Activated naive CD8-positive, alpha-beta T cell treated with anti-CD3 and anti-CD28 coated beads, Interleukin-2, amount 10 ng/mL, durations not matched to agents 7 days and 5 days (primary cell): Measurements from ENCODE around the gene TMEM126B. TPM values are rescaled to one million over a fixed set of nuclear protein-coding genes. Genes with fewer than 3 reads are reported as not detected.
"Not testable (repeated sequence)": the region's sequence is repeated elsewhere in the genome, so short reads cannot be mapped to it uniquely, and the experiment has no call there.

Experiments used
- ATAC-seq: fragments of 150-1000 bp; cut with Tn5 transposase; one replicate; pipeline ENCODE4 v1.10.0; 2021; ENCODE audit warnings: low read depth, moderate library complexity
- POLR2A ChIA-PET: fragments of 350-600 bp; sonication (Branson Sonifier 250); formaldehyde crosslinking; loops from one replicate; lab custom pipeline; 2021; ENCODE audit warnings: antibody characterized with exemption; lab: Charles Lee
- DNase-seq: peaks from one replicate; pipeline ENCODE4 v3.0.0; 2021
- H3K27ac Mint-ChIP-seq: one replicate; pipeline ENCODE4 v1.8.0; 2022; ENCODE audit warnings: mild to moderate bottlenecking, mixed read lengths
- H3K27me3 Mint-ChIP-seq: one replicate; pipeline ENCODE4 v1.8.0; 2022; ENCODE audit warnings: mild to moderate bottlenecking, moderate library complexity, mixed read lengths
- H3K36me3 Mint-ChIP-seq: one replicate; pipeline ENCODE4 v1.8.0; 2021; ENCODE audit warnings: mild to moderate bottlenecking, mixed read lengths
- H3K4me1 Mint-ChIP-seq: one replicate; pipeline ENCODE4 v1.8.0; 2021; ENCODE audit warnings: mixed read lengths
- H3K4me3 Mint-ChIP-seq: one replicate; pipeline ENCODE4 v1.8.0; 2022; ENCODE audit warnings: mild to moderate bottlenecking, moderate library complexity, mixed read lengths
- H3K9me3 Mint-ChIP-seq: one replicate; pipeline ENCODE4 v1.8.0; 2021; ENCODE audit warnings: mixed read lengths
- total RNA-seq, 2 experiments: library from RNA; stranded (reverse); gene quantifications; one replicate each; pipeline ENCODE4 v1.2.3, GENCODE V29; 2021

The TMEM126B gene
- total RNA-seq, 2 experiments from 2014 or later, result 52.8 to 53.9 TPM

GRCh38 chr11:85656777-85657176 is 28.4 kb downstream of the TMEM126B start:
- no peak for DNase-seq
- Mint-ChIP-seq H3K27me3 (no peaks in the 10 kb centered on the region), H3K9me3 (no peaks in the 10 kb centered on the region), H3K4me3 (no peak overlapping the region), H3K27ac (no peak overlapping the region), H3K36me3 (peaks cover 26% of the 10 kb centered on the region), H3K4me1 (peaks cover 47% of the 10 kb centered on the region)
- POLR2A ChIA-PET, result interaction anchor here (2.0 to 2.9 kb wide), 2 partner anchors 9 to 29 kb away, joined by 8 to 11 read pairs; partner anchors contain the start of genes DLG2, TMEM126A and TMEM126B
- ATAC-seq, result no peak

DNA sequence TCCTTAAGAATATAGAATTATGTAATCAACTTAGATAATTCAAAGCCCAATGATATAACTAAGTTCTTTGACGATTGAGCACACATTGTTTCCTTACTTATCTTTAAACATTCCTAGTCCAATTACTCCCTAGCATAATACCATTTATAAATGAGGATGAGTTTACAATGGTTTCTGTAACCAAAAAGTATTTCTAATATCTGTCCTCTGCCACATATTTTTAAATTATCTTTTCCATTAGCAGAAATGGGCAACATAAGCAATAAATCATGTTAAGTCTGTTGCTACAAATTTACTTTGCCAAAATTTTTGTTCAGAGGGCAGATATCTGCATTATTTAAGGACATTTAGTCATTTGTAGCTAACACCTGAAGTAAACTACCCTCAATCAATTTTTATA is 29.8 kb downstream of the TMEM126B start:
- H3K36me3 Mint-ChIP-seq, result peaks cover 30% of the 10 kb centered on the region
- no peak for DNase-seq
- POLR2A ChIA-PET, result interaction anchor here (1.1 to 2.9 kb wide), 2 partner anchors 8 to 31 kb away, joined by 3 to 11 read pairs; partner anchors contain the start of genes DLG2 and TMEM126B
- H3K27ac Mint-ChIP-seq, result no peak overlapping the region
- no peak overlapping the region for H3K4me3 Mint-ChIP-seq
- no peak for ATAC-seq
- no peaks in the 10 kb centered on the region for H3K27me3 Mint-ChIP-seq
- no peaks in the 10 kb centered on the region for H3K9me3 Mint-ChIP-seq
- peaks cover 41% of the 10 kb centered on the region for H3K4me1 Mint-ChIP-seq

DNA sequence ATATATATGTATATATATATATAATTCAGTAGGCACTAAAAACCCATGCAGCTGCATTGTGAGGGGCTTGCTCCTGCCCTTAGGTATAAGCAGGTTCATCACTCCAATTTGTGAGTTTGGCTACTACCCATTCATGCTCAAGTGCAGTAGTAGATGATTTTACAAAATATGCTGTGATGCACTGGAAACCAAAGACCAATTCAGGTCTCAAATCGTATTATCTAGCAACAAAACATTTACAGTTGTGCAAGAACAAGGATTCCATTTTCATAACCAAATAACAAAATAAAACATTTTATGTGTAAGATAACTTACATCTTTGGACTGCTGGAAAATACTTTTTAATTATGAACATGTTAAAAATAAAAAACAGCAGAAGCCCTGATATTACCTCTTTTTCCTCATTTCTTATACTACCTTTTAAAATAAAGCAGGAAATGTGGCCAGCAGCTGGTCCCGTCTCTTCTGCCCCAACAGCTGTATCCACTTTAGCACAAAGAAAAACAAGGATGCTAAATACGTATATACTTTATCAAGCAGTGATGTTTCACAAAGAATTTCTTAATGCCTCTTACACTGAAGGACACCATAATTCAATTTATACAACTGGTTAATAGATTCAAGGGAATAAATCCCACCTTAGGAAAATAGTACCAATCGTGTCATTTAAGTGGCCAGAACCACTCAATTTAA is 33.7 kb downstream of the TMEM126B start:
- Mint-ChIP-seq H3K36me3 (peaks cover 36% of the 10 kb centered on the region), H3K27me3 (no peaks in the 10 kb centered on the region), H3K9me3 (no peaks in the 10 kb centered on the region), H3K4me1 (peaks cover 44% of the 10 kb centered on the region), H3K4me3 (peak overlapping the region; percentile 98), H3K27ac (no peak overlapping the region)
- ATAC-seq (no peak), DNase-seq (no peak)
- POLR2A ChIA-PET, result interaction anchor here (0.8 to 1.4 kb wide), 4 partner anchors 13 to 147 kb away, joined by 3 to 4 read pairs (median 4); partner anchors contain the start of gene TMEM126A

DNA sequence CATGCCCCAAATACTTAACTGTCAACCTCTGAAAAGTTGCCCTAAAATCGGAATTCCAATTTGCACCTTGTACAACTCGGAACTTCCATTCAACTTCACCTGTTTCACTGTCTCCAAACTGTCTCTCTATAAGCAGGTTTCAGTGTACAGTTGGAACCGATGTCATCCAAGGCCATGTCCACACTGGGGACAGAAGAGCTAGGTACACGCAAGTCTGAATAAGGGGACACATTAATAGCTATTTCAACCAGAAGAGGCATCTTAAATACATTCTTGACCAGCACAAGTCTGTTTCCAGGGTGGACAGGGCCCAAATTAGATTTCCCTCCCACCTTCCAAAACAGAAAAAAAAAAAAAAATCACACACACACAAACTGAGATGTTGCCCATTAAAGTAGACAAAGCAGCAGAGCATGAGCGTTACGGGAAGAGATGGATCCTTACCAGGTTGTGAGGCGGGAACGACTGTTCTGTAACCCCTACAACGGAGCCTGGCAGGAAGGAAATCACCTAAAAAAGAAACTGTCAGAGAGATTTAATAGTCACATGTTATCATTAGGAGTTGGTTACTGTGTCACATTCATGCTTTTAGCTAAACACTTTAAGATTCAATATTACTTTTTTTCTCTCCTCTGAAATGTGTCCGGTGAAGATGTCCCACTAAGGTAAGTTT is 34.8 kb downstream of the TMEM126B start:
- no peaks in the 10 kb centered on the region for H3K27me3 Mint-ChIP-seq
- H3K4me3 Mint-ChIP-seq, result peak overlapping the region; percentile 98
- peaks cover 40% of the 10 kb centered on the region for H3K4me1 Mint-ChIP-seq
- POLR2A ChIA-PET, result interaction anchor here (0.6 to 2.9 kb wide), 14 partner anchors 11 to 666 kb away, joined by 3 to 72 read pairs (median 6); partner anchors contain the start of genes CCDC83, DLG2, EED and PICALM
- DNase-seq (no peak), ATAC-seq (peak; percentile 16)
- H3K36me3 Mint-ChIP-seq, result peaks cover 36% of the 10 kb centered on the region
- no peaks in the 10 kb centered on the region for H3K9me3 Mint-ChIP-seq
- H3K27ac Mint-ChIP-seq, result peak overlapping the region; percentile 98

DNA sequence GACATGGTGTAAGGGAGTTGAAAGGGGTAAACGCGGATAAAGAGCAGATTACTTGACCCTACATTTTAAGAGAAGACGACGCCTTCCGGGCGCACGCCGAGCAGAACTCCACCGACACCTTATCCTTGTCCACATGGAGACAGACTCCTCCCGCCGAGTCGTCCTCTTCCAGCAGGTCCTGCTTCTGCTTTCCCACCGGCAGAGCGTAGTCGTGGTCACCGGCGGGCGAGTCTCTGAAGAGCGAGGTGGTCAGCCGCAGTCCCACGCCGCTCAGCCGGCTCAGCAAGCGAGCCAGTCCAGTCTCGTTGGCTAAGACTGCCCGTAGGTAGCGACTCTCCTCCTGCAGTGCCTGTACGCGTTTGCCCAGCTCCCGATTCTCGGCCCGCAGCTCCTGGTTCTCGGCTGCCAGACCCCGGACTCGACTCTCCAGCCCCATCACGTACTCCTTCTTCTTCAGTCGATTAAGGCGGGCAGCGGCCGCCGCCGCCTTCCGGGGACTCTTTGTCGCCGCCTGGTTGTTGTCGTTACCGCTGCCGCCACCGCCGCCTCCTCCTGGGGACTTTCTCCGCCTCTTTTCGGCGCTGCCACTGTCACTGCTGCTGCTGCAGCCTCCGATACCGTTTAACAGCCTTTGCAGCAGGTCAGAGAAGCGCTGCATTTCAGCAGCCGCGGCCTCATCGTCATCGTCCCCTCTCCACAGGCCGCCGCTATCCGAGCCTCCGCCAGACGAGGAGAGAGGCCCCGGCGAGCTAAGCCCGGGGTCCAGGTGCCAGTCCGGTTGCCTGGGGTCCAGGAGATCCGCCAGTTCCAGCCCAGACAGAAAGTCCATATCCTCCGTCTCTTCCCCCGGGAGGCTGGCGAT is 35.6 kb downstream of the TMEM126B start:
- H3K4me3 Mint-ChIP-seq, result peak overlapping the region; percentile 98
- peaks cover 35% of the 10 kb centered on the region for H3K4me1 Mint-ChIP-seq
- no peaks in the 10 kb centered on the region for H3K27me3 Mint-ChIP-seq
- H3K9me3 Mint-ChIP-seq, result no peaks in the 10 kb centered on the region
- H3K36me3 Mint-ChIP-seq, result peaks cover 34% of the 10 kb centered on the region
- peak overlapping the region; percentile 98 for H3K27ac Mint-ChIP-seq
- peak; percentile 87 for DNase-seq
- POLR2A ChIA-PET, result interaction anchor here (0.6 to 2.9 kb wide), 16 partner anchors 11 to 665 kb away, joined by 3 to 72 read pairs (median 6); partner anchors contain the start of genes CCDC83, DLG2, EED and PICALM
- peak; percentile 72 for ATAC-seq

DNA sequence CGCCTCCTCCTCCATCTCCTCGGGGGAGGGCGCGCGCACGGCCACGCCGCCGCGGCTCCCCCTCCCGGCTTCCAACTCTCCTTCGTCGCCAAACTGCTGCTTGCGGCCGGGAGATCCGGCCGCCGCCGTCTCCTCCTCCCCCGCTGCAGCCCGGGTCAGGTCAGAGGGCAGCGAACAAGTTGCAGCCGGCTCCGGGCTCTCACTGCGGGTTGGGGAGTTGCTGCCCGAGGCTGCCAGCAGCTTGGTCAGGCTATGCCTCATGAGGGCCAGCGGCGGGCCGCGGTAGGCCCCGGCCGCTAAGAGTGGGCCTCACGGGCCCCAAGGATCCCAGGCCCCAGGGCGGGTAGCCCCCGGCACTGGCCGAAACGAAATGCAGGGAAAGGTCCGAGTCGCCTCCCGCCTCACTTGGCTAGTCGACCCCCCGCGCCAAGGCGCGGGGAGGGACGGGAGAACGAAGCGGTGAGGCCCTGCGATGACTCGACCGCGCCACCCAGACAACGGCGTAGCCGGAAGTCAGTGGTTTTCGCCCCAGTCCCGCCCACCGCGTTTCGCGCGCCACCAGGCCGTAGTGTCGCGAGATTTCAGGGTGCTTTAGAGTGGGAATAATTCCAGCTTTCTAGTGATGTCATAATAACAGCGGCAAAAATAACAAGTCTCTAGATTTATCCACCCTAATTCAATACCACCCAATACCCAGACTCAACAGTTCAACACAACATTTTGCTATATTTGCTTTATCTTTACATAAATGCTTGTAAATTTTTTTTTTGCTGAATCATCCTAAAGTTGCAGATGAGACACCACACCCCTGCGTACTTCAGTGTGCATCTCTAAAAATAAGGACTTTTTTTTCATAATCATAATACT is 36.5 kb downstream of the TMEM126B start, which contains the start of gene CREBZF:
Gene CREBZF, minus strand, starts transcription at position 515 of the 867 bp plus-strand sequence. Its CDS starts 254 bp downstream, at position 261.
- POLR2A ChIA-PET, result interaction anchor here (0.6 to 2.9 kb wide), 21 partner anchors 12 to 784 kb away, joined by 3 to 72 read pairs (median 5); partner anchors contain the start of genes CCDC83, DLG2, EED and TMEM126A
- Mint-ChIP-seq H3K4me3 (peak within 1 kb of the TSS; percentile 98), H3K36me3 (peaks cover 29% of the 10 kb centered on the region), H3K9me3 (no peaks in the 10 kb centered on the region), H3K27me3 (peaks cover 1% of the 10 kb centered on the region), H3K27ac (peak within 1 kb of the TSS; percentile 98), H3K4me1 (peaks cover 29% of the 10 kb centered on the region)
- ATAC-seq (peak; percentile 78), DNase-seq (peak; percentile 96)

GRCh38 chr11:85665733-85666132 is 37.3 kb downstream of the TMEM126B start:
- no peak for DNase-seq
- Mint-ChIP-seq H3K4me1 (peaks cover 22% of the 10 kb centered on the region), H3K27me3 (peaks cover 2% of the 10 kb centered on the region), H3K4me3 (peak overlapping the region; percentile 98), H3K9me3 (no peaks in the 10 kb centered on the region), H3K36me3 (peaks cover 23% of the 10 kb centered on the region), H3K27ac (no peak overlapping the region)
- no peak for ATAC-seq
- POLR2A ChIA-PET, result interaction anchor here (2.1 kb wide), 1 partner anchor 16 kb away, joined by 20 read pairs; no protein-coding TSS in a partner anchor

DNA sequence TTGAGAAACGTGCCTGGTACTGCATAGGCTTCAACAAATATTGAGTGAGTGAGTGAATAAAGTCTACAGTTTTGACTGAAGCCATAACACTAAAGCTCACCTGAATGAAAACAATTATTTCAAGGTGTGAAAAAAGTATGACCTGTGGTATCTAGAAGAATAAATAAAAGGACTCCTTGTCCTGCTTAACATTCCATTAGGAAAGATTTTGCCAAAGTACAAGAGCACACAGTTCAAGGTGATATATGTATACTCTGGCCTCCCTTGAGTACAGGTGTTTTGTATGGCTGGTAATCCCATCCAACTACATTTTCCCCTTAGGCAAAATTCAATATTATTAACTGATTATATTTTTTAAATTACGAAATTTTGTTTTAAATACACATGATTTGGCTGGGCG is 38.3 kb downstream of the TMEM126B start:
- H3K4me3 Mint-ChIP-seq, result no peak overlapping the region
- H3K36me3 Mint-ChIP-seq, result peaks cover 16% of the 10 kb centered on the region
- ATAC-seq, result no peak
- H3K27ac Mint-ChIP-seq, result no peak overlapping the region
- DNase-seq, result no peak
- H3K9me3 Mint-ChIP-seq, result peaks cover 1% of the 10 kb centered on the region
- H3K27me3 Mint-ChIP-seq, result peaks cover 2% of the 10 kb centered on the region
- POLR2A ChIA-PET, result no interaction called here
- peaks cover 13% of the 10 kb centered on the region for H3K4me1 Mint-ChIP-seq

DNA sequence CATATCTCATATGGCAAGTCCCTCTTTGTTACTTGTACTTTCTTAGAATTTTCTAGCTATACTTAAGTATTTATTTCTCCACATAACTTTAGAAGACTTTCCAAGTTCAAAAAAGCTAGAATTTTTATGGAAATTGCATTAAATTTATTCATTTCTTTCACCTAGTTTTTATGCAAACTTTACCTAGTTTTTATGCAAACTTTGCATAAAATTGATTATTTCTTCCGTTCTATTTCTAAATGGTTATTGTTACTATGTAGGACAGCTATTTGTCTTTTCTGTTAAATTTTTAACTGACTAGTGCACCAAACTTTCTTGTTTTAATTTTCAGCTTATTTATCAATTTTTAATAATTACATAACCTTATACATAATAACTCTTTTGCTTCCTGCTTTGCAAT is 39.8 kb downstream of the TMEM126B start:
- DNase-seq (no peak), ATAC-seq (no peak)
- H3K27ac Mint-ChIP-seq, result no peak overlapping the region
- peaks cover 12% of the 10 kb centered on the region for H3K4me1 Mint-ChIP-seq
- peaks cover 2% of the 10 kb centered on the region for H3K27me3 Mint-ChIP-seq
- H3K4me3 Mint-ChIP-seq, result no peak overlapping the region
- POLR2A ChIA-PET, result no interaction called here
- peaks cover 14% of the 10 kb centered on the region for H3K36me3 Mint-ChIP-seq
- H3K9me3 Mint-ChIP-seq, result peaks cover 1% of the 10 kb centered on the region

DNA sequence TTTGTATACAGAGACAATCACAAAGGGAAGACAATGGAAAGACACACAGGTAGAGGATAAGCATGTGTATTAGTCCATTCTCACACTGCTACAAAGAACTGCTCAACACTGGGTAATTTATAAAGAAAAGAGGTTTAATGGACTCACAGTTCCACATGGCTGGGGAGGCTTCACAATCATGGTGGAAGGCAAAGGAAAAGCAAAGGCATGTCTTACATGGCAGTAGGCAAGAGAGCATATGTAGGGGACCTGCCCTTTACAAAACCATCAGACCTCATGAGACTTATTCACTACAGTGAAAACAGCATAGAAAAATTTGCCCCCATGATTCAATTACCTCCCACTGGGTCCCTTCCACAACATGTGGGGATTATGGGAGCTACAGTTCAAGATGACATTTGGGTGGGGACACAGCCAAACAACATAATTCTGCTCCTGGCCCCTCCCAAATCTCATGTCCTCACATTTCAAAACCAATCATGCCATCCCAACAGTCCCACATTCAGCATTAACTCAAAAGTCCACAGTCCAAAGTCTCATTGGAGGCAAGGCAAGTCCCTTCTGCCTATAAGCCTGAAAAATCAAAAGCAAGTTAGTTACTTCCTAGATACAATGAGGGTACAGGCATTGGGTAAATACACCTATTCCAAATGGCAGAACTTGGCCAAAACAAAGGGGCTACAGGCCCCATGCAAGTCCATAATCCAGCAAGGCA is 42.7 kb downstream of the TMEM126B start:
- DNase-seq, H3K4me1 Mint-ChIP-seq, H3K36me3 Mint-ChIP-seq, H3K27me3 Mint-ChIP-seq, ATAC-seq, H3K4me3 Mint-ChIP-seq, H3K9me3 Mint-ChIP-seq, H3K27ac Mint-ChIP-seq, POLR2A ChIA-PET: not testable (repeated sequence)

DNA sequence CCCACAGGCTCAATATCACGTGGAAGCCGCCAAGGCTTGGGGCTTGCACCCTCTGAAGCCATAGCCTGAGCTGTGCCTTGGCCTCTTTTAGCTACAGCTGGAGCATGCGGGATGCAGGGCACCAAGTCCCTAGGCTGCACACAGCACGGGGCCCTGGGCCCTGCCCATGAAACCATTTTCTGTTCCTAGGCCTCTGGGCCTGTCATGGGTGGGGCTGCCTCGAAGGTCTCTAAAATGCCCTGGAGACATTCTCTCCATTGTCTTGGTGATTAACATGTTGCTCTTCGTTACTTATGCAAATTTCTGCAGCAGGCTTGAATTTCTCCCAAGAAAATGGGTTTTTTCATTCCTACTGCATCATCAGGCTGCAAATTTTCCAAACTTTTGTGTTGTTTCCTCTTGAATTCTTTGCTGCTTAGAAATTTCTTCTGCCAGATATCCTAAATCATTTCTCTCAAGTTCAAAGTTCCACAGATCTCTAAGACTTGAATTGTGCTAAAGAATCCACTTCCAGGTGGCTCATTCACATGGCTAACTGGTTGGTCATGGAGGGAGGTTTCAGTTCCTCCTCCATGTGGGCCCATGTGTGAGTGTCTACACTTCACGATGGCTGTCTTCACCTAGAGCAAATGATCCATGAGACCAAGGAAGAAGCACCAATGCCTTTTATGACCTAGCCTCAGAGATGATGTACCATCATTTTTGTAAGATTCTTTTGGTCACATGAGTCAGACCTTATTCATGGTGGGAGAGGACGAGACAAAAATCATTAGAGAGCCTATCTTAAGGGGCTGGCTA is 43.9 kb downstream of the TMEM126B start:
- H3K36me3 Mint-ChIP-seq, result peaks cover 8% of the 10 kb centered on the region
- peaks cover 8% of the 10 kb centered on the region for H3K27me3 Mint-ChIP-seq
- no peak for ATAC-seq
- POLR2A ChIA-PET, result no interaction called here
- peaks cover 2% of the 10 kb centered on the region for H3K4me1 Mint-ChIP-seq
- no peak overlapping the region for H3K27ac Mint-ChIP-seq
- H3K4me3 Mint-ChIP-seq, result no peak overlapping the region
- DNase-seq, result no peak
- peaks cover 5% of the 10 kb centered on the region for H3K9me3 Mint-ChIP-seq
